Measurements from ENCODE around the gene SNORC. TPM values are rescaled to one million over a fixed set of nuclear protein-coding genes. Genes with fewer than 3 reads are reported as not detected.

SNORC gene
- total RNA-seq, 1 experiment from 2014 or later = 3.4 TPM

DNA sequence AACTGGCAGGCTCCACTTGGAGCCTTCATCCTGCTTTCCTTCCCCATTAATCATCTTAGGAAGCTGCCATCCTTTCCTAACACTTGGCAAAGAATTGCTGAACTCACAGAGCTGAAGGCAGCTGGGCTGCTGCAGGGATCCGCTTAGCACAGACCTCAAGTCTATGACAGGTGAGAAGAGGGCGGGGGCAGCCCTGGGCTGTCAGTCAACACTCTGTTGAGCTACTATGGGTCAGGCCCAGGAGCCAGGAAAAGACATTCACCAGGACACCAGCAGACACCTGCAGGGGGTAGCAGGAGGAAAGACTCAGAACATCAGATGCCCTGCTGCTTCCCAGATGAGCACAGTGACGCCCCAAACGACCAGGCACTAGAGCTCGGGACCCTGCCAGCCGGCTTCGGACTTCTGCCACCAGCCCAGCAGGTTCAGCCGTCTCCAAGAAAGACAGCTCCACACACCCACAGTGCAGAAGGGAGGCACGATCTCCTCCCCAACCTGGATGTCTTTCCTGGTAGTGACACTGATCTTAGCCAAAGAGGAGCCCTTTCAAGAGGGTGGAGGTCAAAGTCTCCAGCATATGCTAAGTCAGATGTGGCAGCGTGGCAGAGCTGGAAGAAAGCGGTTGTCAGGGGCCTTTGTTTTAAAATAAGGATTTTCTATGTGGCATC, 55.2 kb downstream of the SNORC start (continued):
- TF ChIP-seq, protein P1, sequence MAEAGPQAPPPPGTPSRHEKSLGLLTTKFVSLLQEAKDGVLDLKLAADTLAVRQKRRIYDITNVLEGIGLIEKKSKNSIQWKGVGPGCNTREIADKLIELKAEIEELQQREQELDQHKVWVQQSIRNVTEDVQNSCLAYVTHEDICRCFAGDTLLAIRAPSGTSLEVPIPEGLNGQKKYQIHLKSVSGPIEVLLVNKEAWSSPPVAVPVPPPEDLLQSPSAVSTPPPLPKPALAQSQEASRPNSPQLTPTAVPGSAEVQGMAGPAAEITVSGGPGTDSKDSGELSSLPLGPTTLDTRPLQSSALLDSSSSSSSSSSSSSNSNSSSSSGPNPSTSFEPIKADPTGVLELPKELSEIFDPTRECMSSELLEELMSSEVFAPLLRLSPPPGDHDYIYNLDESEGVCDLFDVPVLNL (CRISPR knock-in tag; IDR thresholded peaks at IDR 0.05; ENCODE audit: borderline replicate concordance, low read depth) = no peak

DNA sequence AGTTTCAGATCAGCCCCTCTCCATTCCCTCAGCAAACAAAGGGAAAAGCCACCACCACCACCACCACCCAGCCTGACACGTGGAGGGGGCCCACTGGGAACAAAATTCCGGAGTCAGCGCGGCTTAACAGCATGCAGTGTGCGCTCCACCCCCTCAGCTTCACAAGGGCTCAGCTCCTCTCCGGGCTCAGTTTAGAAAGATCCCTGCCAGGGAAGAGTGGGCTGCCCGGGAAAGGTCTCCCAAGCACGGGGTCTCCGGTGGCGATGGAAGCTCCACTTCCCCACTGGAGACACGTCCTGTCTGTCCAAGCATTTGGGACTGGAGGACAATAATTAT, 55.7 kb downstream of the SNORC start:
- TF ChIP-seq, protein P1 (CRISPR knock-in tag; IDR thresholded peaks at IDR 0.05; ENCODE audit: borderline replicate concordance, low read depth) = no peak
- TF ChIP-seq IRF2 (CRISPR knock-in tag; IDR thresholded peaks at IDR 0.05; ENCODE audit: borderline replicate concordance, low read depth) (no peak), ATF6 (CRISPR knock-in tag; IDR thresholded peaks at IDR 0.05) (no peak), GRHL2 (CRISPR knock-in tag; IDR thresholded peaks at IDR 0.05; ENCODE audit: insufficient replicate concordance, severe bottlenecking) (no peak)
- ChIA-PET POLR2A (no interaction called here), CTCF (interaction anchor here (0.7 to 1.9 kb wide), 6 partner anchors 32 to 203 kb away, joined by 3 to 7 read pairs (median 4); partner anchors contain the start of gene INPP5D)
- Mint-ChIP-seq H3K9me3 (peaks cover 5% of the 10 kb centered on the region), H3K27me3 (ENCODE audit: low read depth) (peaks cover 59% of the 10 kb centered on the region), H3K4me1 (peaks cover 22% of the 10 kb centered on the region), H3K4me3 (no peak overlapping the region), H3K36me3 (no peaks in the 10 kb centered on the region), H3K27ac (no peak overlapping the region)
- no peak for DNase-seq (ENCODE audit: low spot score)
- no peak for ATAC-seq

DNA sequence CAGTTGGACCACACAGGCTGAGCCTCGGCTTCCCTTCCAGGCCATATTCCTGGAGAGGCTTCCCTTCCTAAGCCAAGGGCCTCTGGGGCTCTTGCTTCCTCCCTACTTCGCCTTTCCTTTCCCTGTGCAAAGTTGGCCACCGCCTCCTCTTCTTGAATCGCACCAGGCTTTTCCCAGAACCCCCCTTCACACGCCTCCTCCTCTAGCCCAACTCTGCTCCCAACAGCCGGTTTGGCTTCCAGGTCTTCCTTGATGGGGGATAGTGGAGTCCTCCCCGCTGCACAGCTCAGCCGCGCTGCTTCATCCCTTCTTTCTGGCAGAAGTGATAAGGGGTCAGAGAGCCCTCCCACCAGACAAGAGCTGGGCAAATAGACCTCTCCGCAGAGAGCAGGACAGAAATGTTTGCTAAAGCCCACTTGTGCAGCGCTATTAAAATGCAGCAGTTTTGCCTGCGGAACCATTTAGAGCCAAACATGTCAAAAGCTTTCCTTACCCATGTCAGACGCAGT, 56.4 kb downstream of the SNORC start:
- ATAC-seq (peak; percentile 5; the same call in 1 of the 2 replicates), DNase-seq (ENCODE audit: low spot score) (no peak)
- no peaks in the 10 kb centered on the region for H3K36me3 Mint-ChIP-seq
- no peak overlapping the region for H3K27ac Mint-ChIP-seq
- TF ChIP-seq GTF2I (CRISPR knock-in tag; conservative IDR thresholded peaks at IDR 0.05) (no peak), SOX15 (CRISPR knock-in tag; IDR thresholded peaks at IDR 0.05) (no peak), ZBTB43 (CRISPR knock-in tag; IDR thresholded peaks at IDR 0.05) (no peak), ZNF232 (CRISPR knock-in tag; IDR thresholded peaks at IDR 0.05) (no peak), KAT7 (CRISPR knock-in tag; IDR thresholded peaks at IDR 0.05; ENCODE audit: borderline replicate concordance) (no peak), ATF6 (CRISPR knock-in tag; IDR thresholded peaks at IDR 0.05) (no peak)
- TF ChIP-seq, protein P2, sequence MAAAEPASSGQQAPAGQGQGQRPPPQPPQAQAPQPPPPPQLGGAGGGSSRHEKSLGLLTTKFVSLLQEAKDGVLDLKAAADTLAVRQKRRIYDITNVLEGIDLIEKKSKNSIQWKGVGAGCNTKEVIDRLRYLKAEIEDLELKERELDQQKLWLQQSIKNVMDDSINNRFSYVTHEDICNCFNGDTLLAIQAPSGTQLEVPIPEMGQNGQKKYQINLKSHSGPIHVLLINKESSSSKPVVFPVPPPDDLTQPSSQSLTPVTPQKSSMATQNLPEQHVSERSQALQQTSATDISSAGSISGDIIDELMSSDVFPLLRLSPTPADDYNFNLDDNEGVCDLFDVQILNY (CRISPR knock-in tag; IDR thresholded peaks at IDR 0.05) = no peak
- peaks cover 66% of the 10 kb centered on the region for H3K27me3 Mint-ChIP-seq (ENCODE audit: low read depth)
- H3K9me3 Mint-ChIP-seq = peaks cover 5% of the 10 kb centered on the region
- peaks cover 22% of the 10 kb centered on the region for H3K4me1 Mint-ChIP-seq
- CTCF ChIA-PET = interaction anchor here (1.6 to 2.6 kb wide), 3 partner anchors 102 to 133 kb away, joined by 7 to 11 read pairs (median 7); partner anchors contain the start of gene INPP5D
- H3K4me3 Mint-ChIP-seq = peak overlapping the region; percentile 67
- POLR2A ChIA-PET = no interaction called here
